Prostate gland (tissue), 2 donors: Measurements from ENCODE around the gene POLR1C.

Experiments used
- CTCF ChIP-seq, 4 experiments: fragments of 200-600 bp in 2 of 4; fragments of 450-650 bp in 2 of 4; sonication (generic) in 2 of 4; IDR thresholded peaks; 1 replicate in 3 of 4; 2 replicates in 1 of 4; pipeline ENCODE4 v1.5.1; 2016 to 2019; ENCODE audit warnings: antibody characterized with exemption in 4 of 4, mild to moderate bottlenecking in 2 of 4, moderate library complexity in 2 of 4
- POLR2A ChIP-seq: fragments of 450-650 bp; IDR thresholded peaks from one replicate; pipeline ENCODE4 v1.6.1; 2016; ENCODE audit warnings: antibody characterized with exemption, mild to moderate bottlenecking
- POLR2AphosphoS5 ChIP-seq: sonication (generic); formaldehyde crosslinking; IDR thresholded peaks from one replicate; pipeline ENCODE4 v1.6.1; 2017; ENCODE audit warnings: antibody characterized with exemption

GRCh38 chr6:43493833-43494232 is 23.1 kb upstream of the POLR1C start:
- TF ChIP-seq CTCF (IDR thresholded peaks at IDR 0.05) (no peak), POLR2AphosphoS5 (no peak), POLR2A (no peak)
